ENCODE results near the gene IGF2BP2.

The IGF2BP2 gene

DNA sequence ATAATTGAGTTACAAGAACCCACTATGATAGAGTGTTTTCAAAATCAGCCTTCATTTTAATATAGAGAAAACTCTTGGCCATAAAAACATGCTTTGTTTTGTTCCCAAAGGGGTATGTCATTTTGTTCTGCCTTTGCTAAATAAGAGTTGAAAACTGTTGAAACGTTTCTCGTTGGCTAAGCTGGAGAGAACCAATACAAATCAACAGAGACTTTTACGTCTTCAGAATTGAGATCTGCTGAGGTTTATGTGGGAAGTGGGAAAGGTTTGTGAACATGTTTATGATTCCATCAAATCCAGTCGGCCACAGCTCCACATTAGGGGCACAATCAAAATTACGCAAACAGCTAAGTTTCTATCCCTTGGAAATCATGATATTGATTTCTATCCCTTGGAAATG lies 102.0 kb downstream of the IGF2BP2 start:
- TF ChIP-seq, protein P1, sequence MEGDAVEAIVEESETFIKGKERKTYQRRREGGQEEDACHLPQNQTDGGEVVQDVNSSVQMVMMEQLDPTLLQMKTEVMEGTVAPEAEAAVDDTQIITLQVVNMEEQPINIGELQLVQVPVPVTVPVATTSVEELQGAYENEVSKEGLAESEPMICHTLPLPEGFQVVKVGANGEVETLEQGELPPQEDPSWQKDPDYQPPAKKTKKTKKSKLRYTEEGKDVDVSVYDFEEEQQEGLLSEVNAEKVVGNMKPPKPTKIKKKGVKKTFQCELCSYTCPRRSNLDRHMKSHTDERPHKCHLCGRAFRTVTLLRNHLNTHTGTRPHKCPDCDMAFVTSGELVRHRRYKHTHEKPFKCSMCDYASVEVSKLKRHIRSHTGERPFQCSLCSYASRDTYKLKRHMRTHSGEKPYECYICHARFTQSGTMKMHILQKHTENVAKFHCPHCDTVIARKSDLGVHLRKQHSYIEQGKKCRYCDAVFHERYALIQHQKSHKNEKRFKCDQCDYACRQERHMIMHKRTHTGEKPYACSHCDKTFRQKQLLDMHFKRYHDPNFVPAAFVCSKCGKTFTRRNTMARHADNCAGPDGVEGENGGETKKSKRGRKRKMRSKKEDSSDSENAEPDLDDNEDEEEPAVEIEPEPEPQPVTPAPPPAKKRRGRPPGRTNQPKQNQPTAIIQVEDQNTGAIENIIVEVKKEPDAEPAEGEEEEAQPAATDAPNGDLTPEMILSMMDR (IDR thresholded peaks at IDR 0.05; ENCODE audit: extremely low read depth, missing control alignments): no peak
- no peak for DNase-seq (ENCODE audit: low spot score)

DNA sequence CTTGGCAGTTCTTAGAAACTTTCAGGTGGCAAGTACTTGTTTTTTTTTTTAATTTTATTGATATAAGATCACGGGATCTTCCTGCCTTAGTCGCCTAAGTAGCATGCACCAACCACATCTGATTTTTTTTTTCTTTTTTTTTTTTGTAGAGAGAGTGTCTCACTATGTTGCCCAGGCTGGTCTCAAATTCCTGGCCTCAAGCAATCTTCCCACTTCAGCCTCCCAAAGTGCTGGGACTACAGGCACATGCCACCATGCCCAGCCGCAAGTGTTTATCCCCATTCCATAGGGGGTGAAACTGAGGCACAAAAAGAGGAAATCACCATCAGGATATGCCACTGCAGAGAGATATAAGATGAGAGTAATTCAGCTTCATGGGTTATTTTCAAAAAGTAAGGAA lies 102.9 kb downstream of the IGF2BP2 start:
- no peak for DNase-seq (ENCODE audit: low spot score)
- TF ChIP-seq, protein P1 (IDR thresholded peaks at IDR 0.05; ENCODE audit: extremely low read depth, missing control alignments): no peak

DNA sequence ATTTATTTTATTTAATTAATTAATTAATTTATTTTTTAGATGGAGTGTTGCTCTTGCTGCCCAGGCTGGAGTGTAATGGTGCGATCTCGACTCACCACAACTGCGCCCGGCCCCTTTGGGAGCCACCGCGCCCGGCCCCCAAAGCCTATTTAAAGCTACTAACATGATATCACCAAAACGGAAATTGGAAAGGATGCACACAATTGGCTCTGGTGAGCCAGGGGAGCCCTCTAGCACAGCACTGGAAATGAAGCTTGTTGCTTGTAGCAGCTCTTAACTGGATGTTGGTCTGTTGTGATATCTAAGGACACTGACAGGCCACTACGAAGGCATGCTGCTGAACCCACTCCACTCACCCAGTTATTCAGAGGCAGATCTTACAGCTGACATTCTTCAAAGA lies 104.5 kb downstream of the IGF2BP2 start:
- TF ChIP-seq, protein P1 (IDR thresholded peaks at IDR 0.05; ENCODE audit: extremely low read depth, missing control alignments): no peak
- DNase-seq (ENCODE audit: low spot score): no peak

DNA sequence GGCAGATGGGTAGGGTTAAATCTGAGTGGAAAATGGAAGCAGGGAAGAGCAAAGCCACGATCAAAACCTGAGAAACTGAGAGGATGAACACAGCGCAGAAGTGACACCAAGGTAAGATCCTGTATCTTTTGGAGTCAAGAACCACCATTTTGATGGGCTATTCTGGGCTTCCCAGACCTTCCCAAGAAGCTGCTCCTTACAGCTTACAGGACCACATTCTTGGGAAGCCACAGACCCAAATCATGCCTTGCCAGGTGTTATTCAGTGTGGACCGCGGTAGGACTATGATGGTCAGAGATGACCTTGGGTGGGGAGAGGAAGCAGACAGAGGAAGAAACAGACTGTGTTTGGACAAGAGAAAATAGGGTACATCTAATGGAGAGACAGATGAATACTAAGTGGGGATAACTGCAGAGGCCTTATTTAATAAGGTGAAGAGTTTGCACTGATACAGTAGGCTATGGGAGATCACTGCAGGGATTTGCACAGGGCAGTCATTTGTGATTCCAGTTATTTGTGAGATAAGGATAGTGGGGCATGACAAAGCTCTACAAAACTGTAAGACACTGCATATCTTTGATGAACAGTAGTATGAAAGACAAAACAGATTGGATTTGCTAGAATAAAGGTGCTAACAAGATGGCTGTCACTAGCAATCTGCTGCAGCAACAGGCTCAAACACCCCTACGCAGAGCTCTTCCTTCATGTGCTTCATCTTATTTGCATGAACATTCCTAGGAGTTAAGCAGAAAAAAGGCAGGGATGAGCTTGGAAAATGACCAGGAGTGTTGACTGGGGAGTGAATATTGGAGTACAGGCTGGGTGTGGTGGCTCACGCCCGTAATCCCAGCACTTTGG lies 105.9 kb downstream of the IGF2BP2 start:
- no peak for DNase-seq (ENCODE audit: low spot score)
- TF ChIP-seq, protein P1 (IDR thresholded peaks at IDR 0.05; ENCODE audit: extremely low read depth, missing control alignments): no peak

DNA sequence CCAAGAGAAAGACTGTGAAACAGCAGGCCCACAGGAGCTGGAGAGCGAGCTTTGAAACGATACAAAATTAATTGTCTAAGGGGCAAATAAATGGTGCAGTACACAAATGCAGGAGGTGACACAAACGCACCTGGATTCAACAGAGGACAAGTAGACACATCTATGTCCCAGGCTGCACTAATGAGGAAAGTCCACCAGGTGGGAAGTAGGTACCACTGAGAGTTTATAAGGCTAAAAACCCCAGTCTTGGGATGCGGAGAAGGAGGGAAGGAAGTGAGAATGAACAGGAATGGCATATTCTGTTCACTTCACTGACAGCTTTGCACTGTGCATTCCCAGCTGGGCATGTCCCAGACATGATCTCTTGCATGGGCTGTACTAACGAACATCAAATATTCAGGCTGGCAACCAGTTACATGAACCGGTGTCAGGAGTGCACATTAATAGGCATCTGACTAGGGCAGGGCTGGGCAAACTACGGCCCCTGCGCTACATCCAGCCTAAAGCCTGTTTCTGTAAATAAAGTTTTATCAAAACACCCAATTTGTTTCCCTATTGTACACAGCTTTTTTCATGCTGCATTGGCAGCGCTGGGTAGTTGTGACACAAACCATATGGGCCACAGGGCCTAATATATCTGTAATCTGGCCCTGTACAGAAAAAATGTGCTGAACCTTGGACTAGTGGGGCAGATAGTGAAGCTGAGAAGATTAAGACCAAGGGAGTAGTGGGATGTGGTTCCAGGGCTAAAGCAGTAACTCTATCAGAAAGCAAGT lies 107.0 kb downstream of the IGF2BP2 start:
- no peak for DNase-seq (ENCODE audit: low spot score)
- TF ChIP-seq, protein P1 (IDR thresholded peaks at IDR 0.05; ENCODE audit: extremely low read depth, missing control alignments): no peak

DNA sequence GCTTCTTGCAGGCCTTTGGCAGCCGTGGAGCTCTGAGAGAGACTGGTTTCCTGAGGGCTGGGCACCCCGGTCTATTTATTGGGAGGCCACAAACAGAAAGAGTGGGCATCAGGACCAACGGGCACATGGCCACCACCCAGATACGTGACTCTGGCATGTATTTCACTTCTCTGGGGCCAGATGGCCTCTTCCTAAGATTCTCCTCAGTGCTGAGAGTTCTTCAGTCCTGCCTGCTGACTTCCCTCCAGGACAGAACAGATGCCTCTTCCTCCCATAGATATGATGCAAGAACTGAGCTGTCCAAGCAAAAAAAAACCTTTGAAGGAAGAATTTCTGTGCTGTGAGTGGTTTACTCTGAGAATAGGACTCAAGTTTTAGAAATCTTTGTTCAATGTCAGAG lies 107.7 kb downstream of the IGF2BP2 start:
- no peak for DNase-seq (ENCODE audit: low spot score)
- TF ChIP-seq, protein P1 (IDR thresholded peaks at IDR 0.05; ENCODE audit: extremely low read depth, missing control alignments): no peak

Measured in GM20000 (cell line).